Left lobe of liver (tissue), 2 donors: ENCODE measurements around the gene GOLIM4. TPM values are rescaled to one million over a fixed set of nuclear protein-coding genes. Genes with fewer than 3 reads are reported as not detected.
A peak's percentile ranks its signal among the peaks of the same experiment; 100 is the strongest.

ENCODE experiments used
- ATAC-seq: fragments of 200-7000 bp; cut with Tn5 transposase; one replicate; pipeline ENCODE4 v1.9.1; 2020; ENCODE audit warnings: mild to moderate bottlenecking, moderate library complexity
- DNase-seq: peaks from one replicate; pipeline ENCODE4 v3.0.0-alpha.2; 2020; ENCODE audit warnings: low spot score
- total RNA-seq: library from RNA; stranded (reverse); gene quantifications from one replicate; pipeline ENCODE4 v1.2.1, GENCODE V29; 2021
- donor health status: DM: no; HTN: no; CAD: no; lungs with moderate emphysema.
- donor health status: DM: no; HTN: yes; CAD: no.

GOLIM4 gene
- total RNA-seq, 1 donor from 2014 or later = 39.2 TPM

DNA sequence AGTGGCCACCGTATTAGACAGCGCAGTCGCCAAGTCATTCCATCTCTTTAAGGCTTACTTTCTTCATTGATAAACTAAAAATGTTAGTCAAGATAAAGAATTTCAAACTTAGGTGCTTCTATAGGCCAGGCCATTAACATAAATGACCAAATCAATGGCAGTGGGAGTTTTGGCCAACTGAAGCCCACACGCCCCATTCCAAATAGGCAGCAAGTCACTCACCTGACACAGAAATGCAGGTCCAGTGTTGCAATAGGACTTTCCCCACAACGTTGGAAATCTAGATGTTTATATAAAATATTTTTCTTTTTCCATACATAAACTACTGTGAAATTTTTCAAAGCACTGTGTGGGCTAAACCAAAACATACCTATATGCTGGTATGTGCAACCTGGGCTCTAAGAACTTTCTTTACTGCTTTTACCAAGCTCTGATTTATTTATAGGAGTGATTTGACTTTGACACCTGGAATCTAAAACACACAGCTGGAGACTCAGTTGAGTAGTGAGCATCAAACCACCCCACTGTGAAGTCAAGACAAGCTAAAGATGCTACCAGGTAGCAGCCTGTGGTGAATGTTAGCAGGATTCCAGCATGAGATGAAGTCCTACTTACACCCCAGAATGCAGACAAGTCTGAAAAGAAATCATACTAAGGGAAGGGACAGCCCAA lies 15.1 kb downstream of the GOLIM4 start:
- DNase-seq (no peak), ATAC-seq (peak; percentile 52)

DNA sequence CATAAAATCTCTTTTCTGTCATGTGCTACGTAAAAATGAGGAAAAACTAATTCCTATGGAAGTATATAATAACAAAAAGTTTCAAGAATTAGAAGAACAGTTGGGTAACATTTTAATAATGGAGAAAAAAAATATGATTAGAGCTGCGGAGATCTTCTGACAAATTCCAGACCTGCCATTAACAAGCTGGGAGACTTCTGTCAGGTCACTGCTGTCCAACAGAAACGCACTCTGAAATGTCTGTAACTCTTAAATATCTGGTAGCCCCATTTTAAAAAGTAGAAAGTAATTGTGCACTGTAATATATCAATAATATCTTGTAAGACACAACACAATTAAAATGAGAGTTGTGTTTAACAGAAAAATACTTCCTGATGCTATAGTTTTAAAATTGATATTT lies 15.7 kb downstream of the GOLIM4 start:
- DNase-seq = no peak
- ATAC-seq = no peak

GRCh38 chr3:168077091-168077490 lies 18.6 kb downstream of the GOLIM4 start:
- ATAC-seq (no peak), DNase-seq (no peak)

DNA sequence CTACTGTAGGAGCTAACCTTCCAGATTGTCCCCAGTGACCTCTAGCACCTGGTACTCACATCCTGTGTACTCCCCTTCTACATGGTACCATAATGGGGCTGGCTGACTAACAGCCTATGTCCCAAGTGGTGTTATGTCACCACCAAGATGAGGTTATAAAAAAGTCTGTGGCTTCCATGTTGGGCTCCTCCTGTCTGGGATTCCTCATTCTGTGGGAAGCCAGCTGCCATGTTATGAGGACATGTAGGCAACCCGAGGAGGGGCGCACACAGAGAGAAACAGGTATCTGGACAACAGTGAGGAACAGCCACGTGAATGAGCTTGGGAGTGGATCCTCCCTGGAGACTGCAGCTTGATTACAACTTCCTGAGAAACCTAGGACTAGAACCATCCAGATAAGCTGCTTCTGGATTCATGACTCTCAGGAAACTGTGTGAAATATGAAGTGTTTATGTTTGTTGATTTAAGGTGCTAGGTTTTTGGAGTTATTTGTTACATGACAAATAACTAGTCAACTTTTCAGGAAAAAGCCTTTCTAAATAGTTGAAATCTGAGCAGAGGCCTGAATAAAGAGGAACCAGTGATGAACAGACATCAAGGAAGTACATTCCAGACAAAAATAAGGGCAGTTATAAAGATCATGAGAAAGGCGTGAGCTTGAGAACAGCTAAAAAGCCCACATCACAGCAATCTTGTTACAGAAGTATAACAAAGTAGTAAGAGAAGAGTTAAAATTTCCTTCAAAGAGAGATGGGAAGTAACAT lies 21.7 kb downstream of the GOLIM4 start:
- DNase-seq (no peak), ATAC-seq (no peak)

- DNase-seq (no peak), ATAC-seq (no peak)
Observed at GRCh38 chr3:168072323-168072650, 23.4 kb downstream of the GOLIM4 start.

DNA sequence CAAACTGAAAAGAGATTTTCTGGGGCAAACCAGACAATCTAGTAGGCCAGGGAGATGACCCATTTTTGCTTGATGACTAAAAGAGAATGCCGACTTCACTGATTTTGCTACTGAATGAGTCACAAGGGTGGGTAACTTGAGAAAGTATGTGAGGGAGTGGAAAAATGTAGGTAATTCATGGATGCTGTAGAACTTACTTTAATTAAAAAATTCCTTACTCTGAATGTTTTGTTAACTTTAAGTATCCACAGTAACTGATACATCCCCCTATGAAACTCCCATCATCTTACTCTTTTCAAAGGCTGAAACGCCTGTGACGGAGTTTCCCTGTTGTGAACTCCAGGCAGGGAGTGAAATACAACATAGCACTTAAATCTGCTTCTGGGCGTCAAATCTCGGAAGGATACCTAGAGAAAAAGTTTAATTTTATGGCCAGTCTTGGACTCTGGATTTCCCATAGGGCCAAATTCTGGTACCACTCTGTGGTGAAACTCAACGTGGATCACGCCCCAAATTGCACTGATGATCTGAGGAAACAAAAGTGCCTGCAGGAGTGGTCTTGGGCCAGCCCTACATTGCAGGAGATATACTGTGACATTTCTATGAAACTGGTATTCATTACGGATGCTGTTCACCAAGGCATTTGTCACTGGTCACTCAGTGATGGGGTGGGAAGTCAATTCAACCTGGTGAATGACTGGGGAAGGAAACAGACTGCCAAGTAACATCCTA lies 24.0 kb downstream of the GOLIM4 start:
- ATAC-seq (no peak), DNase-seq (no peak)

- DNase-seq (no peak), ATAC-seq (no peak)
Observed at GRCh38 chr3:168070919-168071318, 24.8 kb downstream of the GOLIM4 start.

GRCh38 chr3:168068346-168068745 lies 27.4 kb downstream of the GOLIM4 start:
- no peak for ATAC-seq
- DNase-seq = no peak

- DNase-seq (no peak), ATAC-seq (no peak)
Observed at GRCh38 chr3:168066882-168067281, 28.8 kb downstream of the GOLIM4 start.

DNA sequence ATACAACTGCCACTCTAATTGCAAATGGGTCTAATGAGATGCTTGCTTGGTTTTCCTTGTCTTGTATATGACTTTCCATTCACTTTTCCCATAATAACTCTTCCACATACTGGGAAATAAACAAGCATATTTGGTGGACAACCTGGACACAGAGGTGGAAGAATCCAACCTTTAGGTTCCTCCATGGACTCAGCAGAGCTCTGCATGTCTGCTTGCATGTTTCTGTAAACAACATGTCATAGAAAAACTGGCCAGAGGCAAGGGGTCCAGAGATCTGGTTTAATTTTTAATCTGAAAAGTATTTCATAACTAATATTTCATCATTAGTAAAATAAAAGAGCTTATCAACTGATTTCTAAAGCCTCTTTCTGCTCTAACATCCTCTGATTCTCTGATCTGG lies 30.2 kb downstream of the GOLIM4 start:
- DNase-seq (no peak), ATAC-seq (peak; percentile 80)

GRCh38 chr3:168063122-168063521 lies 32.6 kb downstream of the GOLIM4 start:
- DNase-seq = no peak
- no peak for ATAC-seq

GRCh38 chr3:168062679-168063078 lies 33.0 kb downstream of the GOLIM4 start:
- DNase-seq (no peak), ATAC-seq (no peak)

DNA sequence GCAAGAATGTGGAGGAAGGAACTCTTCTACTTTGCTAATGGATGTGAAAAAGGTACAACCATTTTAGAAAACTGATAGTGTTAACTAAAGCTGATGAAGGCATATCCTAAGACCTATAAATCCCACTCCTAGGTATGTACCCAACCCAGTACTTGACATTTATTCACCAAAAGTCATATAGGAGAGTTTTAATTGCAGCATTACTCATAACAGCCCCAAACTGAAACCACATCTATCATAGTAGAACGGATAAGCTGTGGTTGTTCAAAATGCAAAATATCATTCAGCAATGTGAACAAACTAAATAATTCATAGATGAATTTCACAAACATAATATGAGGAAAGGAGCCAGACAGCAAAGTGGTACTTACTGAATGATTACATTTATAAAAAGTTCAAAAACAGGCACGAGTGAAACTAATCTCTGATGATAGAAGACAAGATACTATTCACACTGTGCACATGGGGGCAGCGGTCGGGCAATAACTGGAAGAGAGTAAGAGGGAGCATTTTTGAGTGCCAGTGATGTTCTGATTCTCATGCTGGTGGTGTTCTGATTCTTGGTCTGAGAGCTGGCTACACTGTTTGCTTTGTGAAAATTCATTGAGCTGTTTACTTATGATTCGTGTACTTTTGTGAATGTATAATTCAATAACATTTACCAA lies 34.3 kb downstream of the GOLIM4 start:
- DNase-seq = no peak
- ATAC-seq = peak; percentile 45

DNA sequence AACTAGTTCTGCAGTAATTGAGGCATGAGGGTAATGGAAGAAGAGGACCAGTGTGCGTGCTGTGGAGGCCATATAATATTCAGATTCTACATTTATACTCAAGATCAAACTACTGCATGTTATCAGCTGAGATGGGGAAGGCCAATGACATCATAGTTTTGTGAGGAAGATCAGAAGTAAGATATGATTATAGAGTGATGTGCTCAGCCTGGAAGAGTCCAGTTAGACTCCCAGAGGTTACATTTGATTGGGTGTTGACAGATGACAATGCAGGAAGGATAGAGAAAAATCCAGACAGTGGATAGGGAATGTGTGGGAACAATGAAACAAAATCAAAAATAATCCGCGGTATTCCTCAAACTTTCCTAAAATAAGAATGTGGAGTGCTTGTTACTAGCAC lies 35.4 kb downstream of the GOLIM4 start:
- ATAC-seq (no peak), DNase-seq (no peak)

DNA sequence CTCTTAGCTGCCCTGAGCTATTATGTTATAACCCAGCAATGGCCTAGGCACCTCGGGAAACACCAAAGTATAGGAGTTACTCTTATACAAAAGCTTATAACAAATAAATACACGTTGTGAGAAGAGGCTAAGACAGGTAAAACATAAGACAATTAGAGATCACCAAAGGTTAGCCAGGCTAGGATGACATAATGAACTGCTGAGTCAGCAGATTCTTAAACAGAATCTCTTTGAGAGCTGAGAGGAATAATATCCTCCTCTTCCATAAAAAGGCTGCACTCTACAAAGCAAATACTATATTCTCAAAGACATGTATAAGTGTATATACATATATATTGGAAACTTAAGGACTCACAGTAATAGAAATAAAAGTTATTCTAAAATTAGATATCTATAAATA lies 37.2 kb downstream of the GOLIM4 start:
- ATAC-seq (no peak), DNase-seq (no peak)

DNA sequence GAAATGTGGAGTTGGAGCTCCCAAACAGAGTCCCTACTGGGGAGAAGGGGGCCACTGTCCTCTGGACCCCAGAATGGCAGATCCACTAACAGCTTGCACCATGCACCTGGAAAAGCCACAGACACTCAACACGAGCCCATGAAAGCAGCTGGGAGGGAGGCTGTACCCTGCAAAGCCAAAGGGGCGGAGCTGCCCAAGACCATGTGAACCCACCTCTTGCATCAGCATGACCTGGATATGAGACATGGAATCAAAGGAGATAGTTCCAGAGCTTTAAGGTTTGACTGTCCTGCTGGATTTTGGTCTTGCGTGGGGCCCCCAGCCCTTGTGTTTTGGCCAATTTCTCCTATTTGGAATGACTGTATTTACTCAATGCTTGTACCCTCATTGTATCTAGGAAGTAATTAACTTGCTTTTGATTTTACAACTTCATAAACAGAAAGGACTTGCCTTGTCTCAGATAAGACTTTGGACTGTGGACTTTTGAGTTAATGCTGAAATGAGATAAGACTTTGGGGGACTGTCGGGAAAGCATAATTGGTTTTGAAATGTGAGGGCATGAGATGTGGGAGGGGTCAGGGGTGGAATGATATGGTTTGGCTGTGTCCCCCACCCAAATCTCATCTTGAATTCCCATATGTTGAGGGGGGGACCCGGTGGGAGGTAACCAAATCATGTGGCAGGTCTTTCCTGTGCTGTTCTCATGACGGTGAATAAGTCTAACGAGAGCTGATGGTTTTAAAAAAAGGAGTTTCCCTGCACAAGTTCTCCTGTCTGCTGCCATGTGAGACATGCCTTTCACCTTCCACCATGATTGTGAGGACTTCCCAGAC lies 39.1 kb downstream of the GOLIM4 start:
- ATAC-seq = peak; percentile 74

GRCh38 chr3:168054447-168054846 lies 41.3 kb downstream of the GOLIM4 start:
- DNase-seq (no peak), ATAC-seq (no peak)

More for the DNA sequence above, 39.1 kb downstream of the GOLIM4 start:
- DNase-seq = peak; percentile 68

DNA sequence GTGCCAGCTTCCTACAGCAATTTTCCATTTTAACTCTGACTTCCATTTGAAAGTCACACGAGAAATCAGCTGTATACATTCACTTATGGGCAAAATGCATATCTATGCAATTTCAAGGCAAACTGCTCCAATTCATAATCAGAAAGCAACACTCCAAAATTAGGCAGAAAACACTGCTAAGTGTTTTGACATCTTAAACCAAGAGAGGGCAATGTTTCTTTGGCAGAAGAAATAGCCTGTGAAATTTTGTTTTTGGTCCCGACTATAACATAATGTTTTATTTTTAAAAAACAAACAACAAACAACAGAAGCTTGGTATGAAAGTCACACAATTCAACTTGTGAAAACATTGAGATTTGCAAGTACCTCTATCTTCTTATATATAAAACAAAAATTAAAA lies 42.6 kb downstream of the GOLIM4 start:
- DNase-seq = no peak
- ATAC-seq = no peak

GRCh38 chr3:168052515-168052914 lies 43.2 kb downstream of the GOLIM4 start:
- DNase-seq = no peak
- ATAC-seq = no peak
